GM21619 (cell line): ENCODE results near the gene KERA.
"Not testable (repeated sequence)": the region's sequence is repeated elsewhere in the genome, so short reads cannot be mapped to it uniquely, and the experiment has no call there.

Source experiments
- ATAC-seq: cut with Tn5 transposase; IDR thresholded peaks from one replicate; pipeline ENCODE4 v1.9.1; 2021; ENCODE audit not compliant: unreplicated experiment

The KERA gene

GRCh38 chr12:91057368-91058165, at the start of gene KERA:
KERA (minus strand) TSS chr12:91058024; CDS start chr12:91056281, 1,743 bp downstream.
- no peak for ATAC-seq

DNA sequence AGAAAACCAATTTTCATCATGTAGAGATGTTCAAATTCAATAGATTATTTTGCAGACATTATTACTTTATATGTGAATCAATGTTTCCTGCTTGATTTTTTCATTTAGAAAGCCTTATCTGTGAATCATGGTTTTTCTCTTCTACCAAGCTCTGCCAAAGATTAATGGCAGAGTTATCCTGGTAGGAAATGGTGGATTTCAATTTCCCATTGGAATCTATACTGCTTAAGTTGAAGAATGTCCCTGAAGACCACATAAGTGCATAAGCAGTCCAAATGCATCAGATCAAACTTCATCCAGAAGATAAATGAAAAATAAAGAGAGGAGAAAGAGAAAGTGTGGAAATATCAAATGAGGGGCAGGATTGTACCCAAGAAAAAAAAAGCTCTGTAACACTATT, 48.5 kb upstream of the KERA start:
- no peak for ATAC-seq

DNA sequence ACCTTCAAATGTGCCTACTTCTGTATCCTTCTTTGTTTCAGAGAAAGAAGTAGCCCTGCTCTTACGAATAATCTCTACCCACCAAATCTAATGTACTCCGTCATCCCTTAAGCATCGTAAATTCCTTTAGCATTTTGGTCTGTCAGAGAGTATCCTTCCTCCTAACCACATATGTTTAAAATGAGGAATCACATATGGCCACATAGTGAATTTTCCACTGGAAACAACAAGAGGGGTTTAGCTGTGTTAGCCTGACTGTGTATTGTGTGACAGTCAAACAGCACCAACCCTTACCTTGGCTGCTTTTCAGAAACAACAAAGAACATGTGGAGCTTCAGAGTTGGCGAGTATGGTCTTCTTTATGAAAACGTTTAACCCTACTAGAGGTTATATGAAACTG, 48.0 kb upstream of the KERA start:
- no peak for ATAC-seq

DNA sequence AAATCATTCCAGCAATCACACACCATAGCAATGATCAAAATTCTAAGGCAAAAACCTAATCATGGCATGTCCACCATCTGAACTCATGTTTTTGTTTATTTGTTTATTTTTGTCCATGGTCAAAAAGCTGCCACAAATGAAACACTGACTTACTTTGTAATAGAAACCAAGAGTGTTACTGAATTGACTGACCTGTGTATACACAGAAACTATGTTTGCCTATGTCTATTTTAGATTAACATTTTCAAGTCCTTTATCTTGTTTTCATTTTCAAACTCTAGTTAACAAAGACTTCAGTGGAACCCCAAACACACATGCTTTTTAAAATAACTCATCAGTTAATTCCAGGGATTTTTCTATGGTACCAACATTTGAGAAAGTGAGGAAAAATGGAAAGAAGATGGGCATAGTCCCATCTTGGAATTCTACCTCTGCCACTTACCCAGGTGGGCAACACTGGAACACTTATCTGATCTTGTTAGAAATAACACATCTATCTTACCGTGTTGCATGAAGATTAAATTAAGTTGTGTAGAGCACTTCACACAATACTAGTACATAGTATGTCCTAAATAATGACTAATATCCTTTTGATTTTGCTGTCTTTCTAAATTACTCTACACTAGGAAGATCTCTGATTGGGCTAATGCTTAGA, 47.1 kb upstream of the KERA start:
- no peak for ATAC-seq

- ATAC-seq, result no peak
These were observed 45.8 kb upstream of the KERA start for GRCh38 chr12:91103624-91104023.

DNA sequence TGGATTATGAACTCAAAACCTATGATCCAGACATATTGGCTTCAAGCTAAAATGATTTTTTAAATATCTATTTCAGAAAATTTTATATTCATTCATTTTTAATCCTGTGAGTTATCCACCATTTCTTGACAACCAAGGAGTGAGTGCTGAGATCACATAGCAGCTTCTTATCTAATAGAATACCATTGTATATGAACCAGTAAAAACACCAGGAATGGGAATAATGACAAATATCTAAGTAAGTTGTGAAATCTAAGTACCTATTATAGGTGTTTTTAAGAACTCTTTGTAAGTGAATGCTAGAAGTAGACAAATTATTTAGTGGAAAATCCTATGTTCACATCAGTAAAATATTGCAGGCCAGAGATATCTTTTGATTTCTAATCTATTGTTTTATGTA, 45.3 kb upstream of the KERA start:
- ATAC-seq, result no peak

- no peak for ATAC-seq
These were observed 43.1 kb upstream of the KERA start for GRCh38 chr12:91100906-91101305.

GRCh38 chr12:91099836-91100235, 42.0 kb upstream of the KERA start:
- no peak for ATAC-seq

GRCh38 chr12:91099341-91099740, 41.5 kb upstream of the KERA start:
- no peak for ATAC-seq

- ATAC-seq, result no peak
These were observed 41.1 kb upstream of the KERA start for GRCh38 chr12:91098941-91099340.

DNA sequence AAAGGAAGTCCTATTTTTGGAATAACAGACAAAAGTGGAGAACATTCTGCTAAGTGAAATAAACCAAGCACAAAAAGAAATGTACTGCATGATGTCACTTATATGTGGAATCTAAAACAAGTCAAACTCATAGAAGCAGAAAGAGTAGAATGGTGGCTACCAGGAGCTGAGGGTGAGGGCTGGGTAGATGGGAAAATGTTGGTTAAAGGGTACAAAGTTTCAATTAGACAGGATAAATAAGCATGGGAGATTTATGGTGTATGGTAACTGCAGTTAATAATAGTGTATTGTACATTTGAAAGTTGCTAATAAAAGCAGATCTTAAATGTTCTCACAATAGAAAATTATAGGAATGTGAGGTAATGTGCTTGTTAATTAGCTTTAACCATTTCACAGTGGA, 40.6 kb upstream of the KERA start:
- no peak for ATAC-seq

DNA sequence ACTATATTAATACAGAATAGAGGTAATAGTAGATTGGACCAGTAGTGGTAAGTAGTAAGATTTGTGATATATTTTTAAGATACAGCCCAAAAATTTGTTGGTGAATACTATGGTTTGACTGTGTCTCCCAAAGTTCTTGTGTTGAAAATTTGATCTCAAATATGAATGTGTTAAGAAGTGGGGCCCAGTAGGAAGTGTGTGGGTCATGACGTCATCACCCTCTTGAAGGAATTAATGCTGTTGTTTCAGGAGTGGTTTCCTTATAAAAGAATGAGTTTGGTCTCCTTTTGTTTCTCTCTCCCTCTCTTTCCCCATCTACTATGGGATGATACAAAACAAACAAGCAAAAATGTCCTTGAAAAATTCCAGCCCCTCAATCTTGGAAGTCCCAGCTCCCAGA, 37.1 kb upstream of the KERA start:
- ATAC-seq, result no peak

DNA sequence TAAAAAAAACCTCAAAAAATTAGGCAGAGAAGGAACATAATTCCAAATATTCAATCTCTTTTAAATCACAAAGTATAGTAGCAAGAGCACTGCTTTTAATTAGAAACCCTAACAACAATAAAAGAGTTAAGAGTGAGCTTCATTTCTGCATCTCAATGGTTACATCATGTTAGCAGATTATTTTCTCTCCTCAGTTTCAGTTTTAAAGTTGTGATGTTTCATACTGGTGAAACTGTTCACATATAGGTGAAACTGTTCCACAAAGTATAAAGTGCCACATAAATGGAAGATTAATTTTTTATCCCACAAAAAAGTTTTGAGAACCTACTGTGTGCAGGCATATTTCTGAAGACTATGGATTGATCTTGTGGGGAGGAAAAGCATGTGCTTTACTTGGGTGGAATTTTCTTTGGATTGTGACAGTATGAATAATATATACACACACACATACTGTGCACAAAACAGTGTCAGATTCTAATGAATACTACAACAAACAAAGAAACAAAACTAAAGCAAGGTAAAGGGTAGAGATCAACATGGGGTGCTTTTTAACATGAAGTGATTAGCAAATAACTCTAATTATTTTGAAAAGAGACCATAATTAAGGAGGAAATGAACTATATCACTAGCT, 36.3 kb upstream of the KERA start:
- ATAC-seq, result no peak

DNA sequence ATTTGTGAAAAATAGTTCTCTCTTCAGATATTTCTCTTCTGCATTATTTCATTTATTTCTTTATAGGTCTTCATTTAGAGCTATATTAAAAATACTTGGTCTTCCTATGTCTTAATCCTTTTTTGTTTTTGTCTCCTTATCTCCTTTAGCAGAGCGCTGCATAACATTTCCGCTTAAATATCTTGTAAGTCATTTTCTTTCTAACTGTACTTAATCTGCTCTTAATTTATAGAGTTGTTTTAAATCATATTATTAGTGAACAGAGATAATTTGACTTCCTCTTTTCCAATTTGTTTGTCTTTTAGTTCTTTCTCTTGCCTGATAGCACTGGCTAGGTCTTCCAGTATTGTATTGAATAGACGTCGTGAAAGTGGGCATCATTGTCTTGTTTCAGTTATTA, 35.5 kb upstream of the KERA start:
- ATAC-seq, result no peak

DNA sequence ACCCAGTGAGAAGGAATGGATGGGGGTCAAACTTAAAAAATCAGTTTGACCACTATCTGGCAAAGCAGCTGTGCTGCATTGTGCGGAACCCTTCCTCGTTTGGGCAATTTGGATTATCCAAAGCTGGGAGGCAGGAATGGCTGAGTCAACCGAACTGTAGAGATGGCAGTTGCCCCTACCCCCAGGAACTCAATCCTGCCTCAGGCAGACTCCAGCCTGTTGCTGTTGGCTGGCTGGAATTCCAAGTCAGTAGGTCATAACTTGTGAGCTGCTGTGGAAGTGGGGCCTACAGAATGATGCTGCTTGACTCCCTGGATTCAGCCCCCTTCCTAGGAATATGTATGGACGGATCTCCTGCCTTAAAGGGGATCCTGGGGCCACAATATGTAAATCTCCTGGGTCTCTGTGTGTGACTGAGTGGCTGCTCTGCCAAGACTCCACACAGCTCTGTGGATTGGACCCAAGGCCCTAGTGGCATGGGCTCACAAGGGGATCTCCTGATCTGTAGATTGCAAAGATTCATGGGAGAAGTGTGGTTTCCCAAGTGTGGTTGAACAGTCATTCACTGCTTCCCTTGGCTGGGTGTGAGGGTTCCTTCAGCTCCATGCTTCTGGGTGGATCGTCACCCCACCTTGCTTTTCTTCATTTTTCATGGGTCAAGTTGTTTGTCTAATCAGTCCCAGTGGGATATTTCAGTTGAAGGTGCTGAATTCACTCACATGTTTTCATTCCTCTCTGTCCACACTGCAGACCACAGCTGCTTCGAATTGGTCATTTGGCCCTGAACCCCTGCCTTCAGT, 34.3 kb upstream of the KERA start:
- ATAC-seq, result no peak

DNA sequence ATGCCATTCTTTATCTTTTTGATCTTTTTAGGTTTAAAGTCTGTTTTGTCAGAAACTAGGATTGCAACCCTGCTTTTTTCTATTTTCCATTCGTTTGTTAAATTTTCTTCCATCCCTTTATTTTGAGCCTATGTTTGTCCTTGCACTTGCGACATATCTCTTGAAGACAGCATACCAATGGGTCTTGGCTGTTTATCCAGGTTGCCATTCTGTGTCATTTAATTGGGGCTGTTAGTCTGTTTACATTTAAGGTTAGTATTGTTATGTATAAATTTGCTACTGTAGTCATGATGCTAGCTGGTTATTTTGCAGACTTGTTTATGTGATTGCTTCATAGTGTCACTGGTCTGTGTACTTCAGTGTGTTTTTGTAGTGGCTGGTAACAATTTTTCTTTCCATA, 32.1 kb upstream of the KERA start:
- not testable (repeated sequence) for ATAC-seq

- no peak for ATAC-seq
These were observed 22.2 kb upstream of the KERA start for GRCh38 chr12:91080041-91080440.

DNA sequence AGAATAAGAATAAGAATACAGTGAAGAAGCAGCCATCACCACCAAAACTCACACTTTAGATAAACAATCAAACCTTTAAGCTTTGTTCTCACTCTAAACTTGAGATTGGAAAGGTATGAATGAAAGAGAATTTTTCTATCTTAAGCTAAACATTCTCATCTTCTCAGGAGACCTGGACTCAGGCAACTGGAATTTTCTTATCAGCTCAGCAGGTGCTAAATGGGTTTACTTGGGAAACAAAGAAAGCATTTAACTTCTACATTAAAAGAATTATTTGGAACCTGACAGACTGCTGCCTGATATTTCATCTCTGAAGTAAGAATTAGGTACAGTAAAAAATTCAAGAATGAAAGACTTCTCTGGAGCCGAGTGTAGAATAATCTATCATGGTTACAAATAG, 20.7 kb upstream of the KERA start:
- no peak for ATAC-seq

GRCh38 chr12:91077228-91077954, 19.6 kb upstream of the KERA start:
- ATAC-seq, result peak; percentile 46

DNA sequence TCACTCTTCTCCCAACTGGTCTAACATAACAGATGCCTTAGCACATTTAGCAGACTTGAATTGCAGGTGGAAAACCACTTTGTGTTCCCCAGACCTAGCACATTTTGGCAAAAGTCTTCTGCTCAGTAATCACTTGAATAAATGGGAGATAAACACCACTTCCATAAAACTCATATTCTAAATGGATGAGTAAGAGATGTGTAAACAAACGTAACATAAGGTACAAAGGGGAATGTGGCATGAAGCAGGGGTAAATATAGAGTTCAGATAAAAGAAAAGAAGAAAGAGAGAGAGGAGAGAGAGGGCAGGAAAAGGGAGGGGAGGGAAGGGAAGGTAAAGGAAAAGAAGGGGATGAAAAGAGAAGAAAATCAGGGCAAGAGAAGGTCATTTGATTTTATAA, 17.0 kb upstream of the KERA start:
- ATAC-seq, result no peak
